HG03039 (cell line): ENCODE data around the gene KCNJ12.
"Not testable (repeated sequence)": the region's sequence is repeated elsewhere in the genome, so short reads cannot be mapped to it uniquely, and the experiment has no call there.

Experiments used
- ATAC-seq: cut with Tn5 transposase; IDR thresholded peaks from one replicate; pipeline ENCODE4 v1.9.1; 2021; ENCODE audit warnings: mild to moderate bottlenecking, moderate library complexity; ENCODE audit not compliant: unreplicated experiment

The KCNJ12 gene

DNA sequence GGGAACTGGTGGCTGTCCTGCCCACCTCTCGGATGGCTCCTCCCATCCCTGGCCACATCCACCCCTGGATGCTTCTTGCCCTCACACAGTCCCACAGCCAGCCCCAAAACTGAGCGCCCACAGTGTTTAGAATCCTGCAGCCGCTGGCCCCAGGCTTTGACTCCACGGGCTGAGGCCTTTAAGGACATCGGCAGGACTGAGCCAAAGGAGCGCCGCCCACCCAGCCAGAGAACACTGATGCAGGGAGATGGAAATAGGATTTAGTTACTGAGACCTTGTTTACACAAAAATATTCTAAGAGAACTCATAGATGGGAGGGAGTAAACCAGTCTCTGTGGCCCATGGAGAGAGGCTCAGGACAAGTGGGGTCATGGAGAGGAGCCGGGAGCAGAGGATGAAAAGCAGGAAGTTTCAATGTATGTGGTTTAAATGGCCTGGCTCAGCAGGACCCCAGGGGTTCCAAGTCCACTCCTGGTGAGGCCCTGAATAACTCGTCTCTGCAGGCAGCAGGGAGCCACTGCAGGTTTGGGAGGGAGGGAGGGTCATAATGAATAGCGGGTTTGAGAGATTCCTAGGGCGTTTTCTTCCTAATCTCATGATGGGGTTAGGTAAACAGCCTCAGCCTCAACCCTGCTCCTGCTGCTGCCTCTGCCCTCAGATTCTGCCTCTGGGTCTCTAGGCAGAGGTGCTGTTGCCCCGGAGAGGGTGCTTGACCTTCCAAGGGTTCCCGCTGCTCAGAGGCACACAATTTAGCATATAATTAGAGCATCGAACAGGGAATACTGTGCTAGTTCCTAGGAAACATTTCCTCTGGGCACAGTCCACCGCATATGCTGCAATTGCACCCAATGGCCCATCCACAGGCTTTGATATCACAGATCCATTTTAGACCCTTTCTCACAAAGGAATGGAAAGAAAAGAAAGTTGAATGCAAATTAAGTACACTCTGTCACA is 61.0 kb downstream of the KCNJ12 start:
- not testable (repeated sequence) for ATAC-seq

- ATAC-seq: not testable (repeated sequence)
These were observed 62.3 kb downstream of the KCNJ12 start for GRCh38 chr17:21438316-21439014.

DNA sequence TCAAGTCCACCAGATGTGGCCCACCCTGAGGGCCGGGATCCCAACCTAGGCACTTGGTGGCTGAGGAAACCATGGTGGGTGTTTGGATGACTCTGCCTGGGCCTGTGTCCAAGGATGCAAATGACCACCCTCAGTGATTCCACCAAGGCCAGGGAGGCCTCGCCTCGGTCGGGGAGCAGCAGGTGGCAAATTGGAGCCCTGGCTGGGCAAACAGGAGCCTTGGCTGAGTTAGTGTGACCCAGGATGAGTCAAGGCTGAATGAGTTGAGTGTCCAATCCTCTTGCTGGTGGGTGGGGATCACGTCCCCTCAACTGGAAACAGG is 62.8 kb downstream of the KCNJ12 start:
- not testable (repeated sequence) for ATAC-seq

GRCh38 chr17:21445091-21445650 is 69.0 kb downstream of the KCNJ12 start:
- no peak for ATAC-seq

- not testable (repeated sequence) for ATAC-seq
These were observed 71.4 kb downstream of the KCNJ12 start for GRCh38 chr17:21447552-21447951.

GRCh38 chr17:21449891-21450290 is 73.7 kb downstream of the KCNJ12 start:
- not testable (repeated sequence) for ATAC-seq

DNA sequence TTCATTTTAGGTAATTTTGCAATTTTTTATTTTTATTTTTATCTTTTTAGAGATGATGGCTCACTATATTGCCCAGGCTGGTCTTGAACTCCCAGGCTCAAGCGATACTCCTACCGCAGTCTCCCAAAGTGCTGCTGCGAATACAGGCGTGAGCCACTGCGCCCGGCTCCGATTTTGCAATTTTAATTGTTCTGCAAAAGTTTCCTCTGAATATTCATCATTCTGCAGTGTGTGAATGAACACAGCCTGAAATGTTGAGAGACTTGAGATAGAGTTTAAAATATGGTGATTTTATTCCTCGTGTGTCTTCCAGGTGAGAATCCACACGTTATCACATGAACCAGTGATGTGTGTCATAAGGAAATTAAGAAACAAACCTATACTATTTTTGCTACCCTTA is 75.8 kb downstream of the KCNJ12 start:
- no peak for ATAC-seq

DNA sequence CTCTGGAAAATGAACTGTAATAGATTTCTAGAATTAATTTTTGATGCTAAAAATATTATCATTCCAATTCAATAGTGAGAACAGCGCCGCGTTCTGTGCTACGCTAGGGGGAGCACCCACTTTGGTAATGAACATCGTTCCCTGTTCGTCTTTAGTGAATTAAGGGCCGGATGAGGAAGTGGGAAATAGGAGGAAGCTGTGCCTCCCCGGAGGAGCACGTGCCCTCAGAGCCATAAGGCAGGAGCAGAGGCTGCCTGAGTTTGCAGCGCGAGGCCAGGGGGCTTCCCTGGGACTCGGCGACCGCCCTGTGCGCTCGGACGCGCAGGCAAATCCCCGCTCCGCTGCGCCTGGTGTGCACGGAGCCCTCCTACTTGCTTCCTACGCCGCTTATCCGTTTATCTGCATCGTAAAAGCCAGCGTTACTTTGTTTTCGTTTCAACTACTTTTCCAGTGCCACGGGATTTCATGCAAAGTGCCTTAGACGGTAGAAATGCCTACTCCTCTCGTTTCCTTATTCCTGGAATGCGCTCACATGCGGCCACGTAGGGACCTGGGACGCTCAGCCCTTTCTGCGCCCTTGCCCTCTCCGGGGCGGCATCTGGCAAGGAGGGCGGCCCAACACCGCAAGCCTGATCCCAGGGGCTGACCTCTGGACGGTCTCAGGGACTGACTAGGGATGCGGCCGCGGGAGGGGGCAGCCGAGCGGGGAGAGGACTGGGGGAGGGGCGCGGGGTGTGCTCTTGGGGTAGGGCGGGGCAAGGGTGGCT is 76.4 kb downstream of the KCNJ12 start:
- ATAC-seq: no peak

- no peak for ATAC-seq
These were observed 77.2 kb downstream of the KCNJ12 start for GRCh38 chr17:21453144-21453898.

DNA sequence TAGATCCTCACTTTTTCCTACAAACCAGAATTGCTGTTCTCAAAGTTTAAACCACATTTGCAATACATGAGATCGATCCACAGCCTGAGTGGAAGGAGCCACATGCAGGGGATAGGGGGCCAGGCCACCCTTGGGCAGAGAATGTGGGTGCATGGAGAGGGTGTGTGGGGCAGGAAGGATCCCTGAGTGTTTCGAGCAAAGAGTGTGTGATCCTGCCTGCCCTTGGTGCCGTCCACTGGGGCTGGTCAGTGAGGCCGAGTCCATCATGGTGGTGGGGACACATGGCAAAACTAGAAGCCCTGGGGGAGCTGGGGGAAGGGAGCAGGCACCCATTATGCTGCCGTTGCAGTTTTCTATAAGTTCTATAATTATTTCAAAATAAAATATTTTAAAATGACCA is 77.8 kb downstream of the KCNJ12 start:
- not testable (repeated sequence) for ATAC-seq

DNA sequence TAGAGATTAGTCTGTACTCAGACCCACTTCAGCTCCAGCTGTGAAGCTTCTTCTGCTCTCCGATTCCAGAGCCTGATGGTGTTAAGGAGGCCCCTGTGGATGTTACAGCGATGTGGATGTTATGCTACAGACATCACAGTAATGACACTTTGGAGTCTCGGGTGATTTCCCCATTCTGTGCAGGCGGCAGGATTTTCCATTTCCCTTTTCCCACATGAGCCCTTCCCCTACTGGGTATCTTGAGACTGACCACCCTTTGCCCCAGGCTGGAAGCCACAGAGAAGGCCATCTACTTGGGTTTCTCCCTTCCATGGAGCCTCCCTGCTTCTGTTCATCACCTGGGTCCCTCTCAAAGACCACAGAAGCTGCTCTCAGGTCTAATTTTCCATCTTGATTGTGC is 78.3 kb downstream of the KCNJ12 start:
- no peak for ATAC-seq

GRCh38 chr17:21455761-21456160 is 79.6 kb downstream of the KCNJ12 start:
- no peak for ATAC-seq

GRCh38 chr17:21456449-21456848 is 80.3 kb downstream of the KCNJ12 start:
- not testable (repeated sequence) for ATAC-seq

DNA sequence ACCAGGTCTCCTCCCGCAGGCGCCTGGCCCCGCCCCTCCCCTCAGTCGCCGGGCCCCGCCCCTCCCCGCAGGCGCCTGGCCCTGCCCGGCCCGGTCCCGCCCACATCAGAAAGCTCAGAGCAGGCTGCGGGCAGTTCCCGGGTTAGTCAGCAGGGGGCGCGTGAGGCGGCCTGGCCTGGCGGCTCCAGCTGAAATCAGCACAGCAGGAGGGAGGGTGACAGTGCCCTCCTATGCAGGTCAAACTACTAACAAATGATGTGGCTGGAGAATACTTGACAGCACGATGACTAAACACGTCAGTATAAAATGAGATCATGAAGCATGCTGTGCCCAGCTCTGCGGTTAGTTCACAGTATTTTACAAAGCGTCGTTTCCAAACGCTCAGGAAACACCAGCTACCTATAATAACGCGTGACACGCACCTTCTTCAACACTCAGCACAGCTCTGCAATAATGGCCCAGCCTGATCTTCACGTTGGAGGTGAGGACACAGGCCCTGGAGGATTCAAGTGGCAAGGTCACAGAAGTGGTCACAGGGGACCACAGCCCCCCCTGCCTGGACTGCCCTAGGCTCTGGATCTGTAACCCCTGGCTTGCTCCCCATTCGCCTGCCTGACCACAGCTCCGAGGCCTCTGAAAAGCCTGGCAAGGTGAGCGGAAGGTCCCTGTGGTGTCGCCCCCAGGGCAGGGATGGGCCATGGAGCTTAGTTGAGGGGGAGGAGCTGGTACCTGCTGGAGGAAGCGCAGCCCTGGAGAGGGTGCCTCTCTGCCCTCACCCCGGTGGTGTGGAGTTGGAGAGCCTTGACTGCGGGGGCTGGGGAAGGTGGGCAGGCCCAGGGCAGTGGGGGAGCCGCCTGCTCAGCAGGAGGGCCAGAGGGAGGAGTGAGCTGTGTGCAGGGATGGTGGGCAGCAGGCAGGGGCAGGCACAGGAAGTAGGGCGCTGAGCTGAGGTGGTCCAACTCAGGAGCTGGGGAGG is 81.2 kb downstream of the KCNJ12 start:
- ATAC-seq: peak; percentile 87

DNA sequence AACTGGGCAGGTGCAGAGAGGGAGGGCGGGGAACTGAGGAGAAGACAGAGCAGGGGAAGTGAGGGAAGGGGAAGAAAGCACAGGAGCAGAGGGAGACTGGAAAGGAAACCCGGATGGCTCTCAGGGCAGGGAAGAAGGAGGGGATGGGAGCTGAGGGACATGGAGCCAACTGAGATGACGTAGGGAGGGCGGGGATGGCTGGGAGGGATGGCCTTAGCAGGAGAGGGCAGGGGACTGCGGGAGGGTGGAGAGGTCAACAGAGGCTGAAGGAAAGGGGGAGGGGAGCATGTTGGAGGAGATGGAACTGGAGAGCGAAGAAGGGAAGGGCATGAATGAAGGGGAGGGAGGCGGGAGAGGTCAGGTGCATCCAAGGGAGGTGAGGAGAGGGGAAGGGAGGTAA is 81.9 kb downstream of the KCNJ12 start:
- ATAC-seq: no peak

- ATAC-seq: no peak
These were observed 83.4 kb downstream of the KCNJ12 start for GRCh38 chr17:21459536-21459935.

GRCh38 chr17:21460358-21460757 is 84.2 kb downstream of the KCNJ12 start:
- ATAC-seq: no peak

DNA sequence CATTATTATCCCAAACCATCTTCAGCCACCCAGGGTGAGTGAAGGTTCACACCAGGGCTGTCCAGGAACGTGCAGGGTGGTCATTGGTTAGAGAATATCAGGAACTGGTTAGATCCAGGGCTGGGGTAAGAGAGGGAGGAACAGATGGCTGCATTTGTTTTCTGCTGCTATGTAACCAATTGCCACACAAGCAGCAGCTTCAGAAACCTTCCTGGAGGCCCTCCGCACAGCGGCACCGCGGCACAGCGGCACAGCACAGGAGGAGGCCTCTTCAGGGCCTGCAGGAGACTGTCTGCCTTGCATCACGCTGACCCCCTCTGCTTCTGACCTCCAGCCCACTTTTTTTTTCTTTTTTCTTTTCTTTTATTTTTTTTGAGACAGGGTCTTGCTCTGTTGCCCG is 86.1 kb downstream of the KCNJ12 start:
- ATAC-seq: no peak

DNA sequence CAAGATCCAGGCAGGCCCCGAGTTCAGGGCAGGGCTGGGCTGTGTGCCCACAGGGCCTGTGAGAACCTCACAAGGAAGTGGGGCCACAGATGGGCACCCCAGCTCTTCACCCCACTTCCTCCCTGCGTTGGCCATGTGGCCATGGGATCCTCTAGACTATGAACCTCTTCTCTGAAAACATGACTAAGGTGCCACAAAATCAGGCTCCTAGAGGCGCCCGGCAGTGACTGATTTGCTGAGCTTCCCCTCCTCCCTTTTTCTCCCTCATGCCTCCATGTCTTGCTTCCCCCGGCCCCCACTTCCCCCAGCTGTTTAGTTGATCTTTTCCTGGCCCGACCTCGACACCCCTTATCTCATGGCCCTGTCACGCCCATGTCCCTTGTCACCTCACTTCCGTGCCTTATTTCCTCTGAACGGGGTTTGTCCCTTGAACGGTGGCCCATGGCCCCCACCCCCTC is 87.1 kb downstream of the KCNJ12 start:
- no peak for ATAC-seq
